Activated T-cell treated with anti-CD3 and anti-CD28 coated beads for 48 hours (primary cell): ENCODE measurements around the gene PEAK1.

Source experiments
- DNase-seq: peaks from one replicate; pipeline ENCODE4 v3.0.0-alpha.2; 2020; ENCODE audit warnings: low read depth

PEAK1 gene

DNA sequence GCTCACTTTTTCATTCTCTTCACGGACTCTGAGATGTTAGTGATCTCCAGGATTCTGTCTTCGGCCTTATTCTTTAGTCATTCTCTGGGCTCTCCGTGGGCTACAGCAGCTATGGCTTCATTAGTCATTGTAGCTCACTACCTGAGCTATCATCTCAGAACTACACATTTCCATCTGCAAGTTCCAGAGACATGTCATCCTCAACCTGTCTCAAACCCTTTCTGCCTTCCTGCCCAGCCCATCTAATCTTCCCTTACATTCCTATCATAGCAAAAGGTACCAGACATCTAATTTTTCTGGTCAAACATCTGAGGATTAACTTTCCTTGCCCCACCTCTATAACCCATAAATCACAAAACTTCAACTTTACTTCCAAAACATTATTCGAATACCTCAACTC is 362.2 kb downstream of the PEAK1 start:
- no peak for DNase-seq

DNA sequence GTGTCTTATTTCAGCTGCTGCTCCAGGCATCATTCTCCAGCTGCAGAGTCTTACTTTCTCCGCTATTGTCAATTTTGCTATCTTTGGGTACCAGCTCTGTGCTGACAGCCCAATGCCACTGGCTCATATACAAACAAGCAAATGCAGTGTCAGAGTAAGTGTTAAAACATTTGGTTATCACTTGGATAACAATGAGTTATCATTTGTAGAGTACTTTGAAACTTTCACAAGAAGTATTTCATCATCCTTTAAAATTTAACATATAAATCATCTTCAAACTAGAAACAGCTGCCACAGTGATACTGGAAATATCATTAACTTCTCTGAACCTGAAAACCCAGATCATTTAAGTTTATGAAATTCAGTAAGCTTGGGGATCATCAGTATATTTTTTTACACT is 362.8 kb downstream of the PEAK1 start:
- no peak for DNase-seq

DNA sequence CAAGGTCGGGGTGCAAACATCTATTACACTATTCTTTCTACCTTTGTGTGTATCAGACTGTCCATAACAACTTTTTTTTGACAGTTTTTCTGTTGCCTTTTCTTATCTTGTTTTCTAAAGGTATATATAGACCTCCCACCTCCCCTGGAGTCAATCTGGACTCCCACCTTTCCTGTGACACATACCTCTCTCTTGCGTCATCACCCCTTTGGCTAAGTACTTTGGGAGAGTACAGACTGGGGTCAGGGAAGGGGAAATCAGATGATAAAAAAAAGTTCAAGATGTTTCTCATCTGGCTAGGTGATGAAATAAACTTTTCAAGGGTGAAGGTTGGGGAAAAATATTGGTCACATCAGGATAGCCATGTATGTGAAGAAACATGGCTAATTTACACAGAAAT is 366.2 kb downstream of the PEAK1 start:
- DNase-seq, result no peak

DNA sequence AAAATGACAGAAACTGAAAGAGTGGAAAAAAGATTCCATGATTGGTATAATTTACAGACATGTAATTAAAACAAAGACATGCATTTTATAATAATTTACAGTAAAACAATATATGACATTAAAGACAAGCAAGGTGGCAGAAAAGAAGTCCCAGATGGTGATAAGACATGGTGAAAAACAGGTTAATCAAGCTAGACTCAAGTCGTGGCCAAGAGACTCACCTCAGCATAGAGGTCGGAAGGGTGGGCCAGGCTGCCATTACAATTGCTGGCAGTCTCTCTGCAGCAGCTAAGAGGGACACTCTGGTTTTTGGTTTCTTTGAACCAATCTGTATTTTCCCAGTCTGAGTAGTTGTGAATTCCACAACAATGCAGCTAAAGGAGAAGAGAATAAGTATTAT is 367.3 kb downstream of the PEAK1 start:
- DNase-seq, result no peak
